Inflammatory macrophage (primary cell): Measurements from ENCODE around the gene KRT31.
A peak's percentile ranks its signal among the peaks of the same experiment; 100 is the strongest.
"Not testable (repeated sequence)": the region's sequence is repeated elsewhere in the genome, so short reads cannot be mapped to it uniquely, and the experiment has no call there.

Experiments used
- DNase-seq, 2 donors: peaks; one replicate each; pipeline ENCODE4 v3.0.0-alpha.2; 2020 to 2022

The KRT31 gene

DNA sequence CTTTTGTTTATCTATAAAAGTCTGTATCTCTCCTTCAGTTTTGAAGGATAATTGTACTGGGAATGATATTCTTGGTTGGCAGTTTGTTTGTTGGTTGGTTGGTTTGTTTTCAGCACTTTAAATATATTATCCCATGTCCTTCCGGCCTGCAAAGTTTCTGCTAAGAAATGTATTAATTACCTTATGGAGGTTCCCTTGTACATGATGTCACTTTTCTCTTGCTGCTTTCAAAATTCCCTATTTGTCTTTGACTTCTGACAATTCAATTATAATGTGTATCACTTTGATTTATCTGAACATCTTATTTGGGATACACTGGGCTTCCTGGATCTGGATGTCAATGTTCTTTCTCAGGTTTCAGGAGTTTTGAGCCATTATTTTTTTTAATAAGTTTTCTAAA is 11.2 kb downstream of the KRT31 start:
- DNase-seq: no peak

DNA sequence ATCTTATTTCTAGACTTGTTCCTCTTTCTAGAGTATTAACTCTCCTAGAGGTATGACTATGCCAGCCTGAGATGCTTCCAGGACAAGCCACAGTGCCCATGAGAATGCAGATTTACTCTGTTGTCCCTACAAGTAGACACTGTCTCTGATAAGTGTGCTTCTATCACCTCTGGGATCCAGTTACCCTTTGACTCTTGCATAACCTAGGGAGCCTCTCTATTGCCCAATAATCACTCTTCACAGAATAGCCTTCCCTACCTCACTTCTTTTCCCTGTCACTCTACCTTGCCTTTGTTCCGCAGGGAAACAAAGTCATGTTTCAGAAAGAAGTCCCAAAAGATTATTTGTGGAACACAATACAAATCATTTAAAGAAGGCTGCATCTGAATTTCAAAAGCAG is 13.7 kb downstream of the KRT31 start:
- DNase-seq: no peak

DNA sequence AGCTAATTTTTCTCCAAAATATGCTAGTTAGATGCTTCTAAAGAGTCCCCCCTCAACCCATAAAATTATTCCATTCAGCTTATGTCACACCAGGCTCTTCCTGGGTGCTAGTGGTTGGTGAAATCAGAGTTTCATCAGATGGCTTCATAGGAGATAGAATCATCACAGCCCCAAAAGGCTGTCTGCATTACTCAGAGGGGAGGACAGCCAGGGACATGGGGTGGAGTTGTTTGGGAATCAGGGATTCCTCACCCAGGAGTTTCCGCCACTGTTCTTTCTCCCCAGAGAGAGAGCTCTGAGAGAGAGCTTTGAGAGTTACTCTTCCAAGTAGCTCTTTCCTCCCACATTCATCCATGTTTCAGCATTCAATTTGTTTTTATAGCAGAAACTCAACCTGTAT is 15.0 kb downstream of the KRT31 start:
- no peak for DNase-seq

DNA sequence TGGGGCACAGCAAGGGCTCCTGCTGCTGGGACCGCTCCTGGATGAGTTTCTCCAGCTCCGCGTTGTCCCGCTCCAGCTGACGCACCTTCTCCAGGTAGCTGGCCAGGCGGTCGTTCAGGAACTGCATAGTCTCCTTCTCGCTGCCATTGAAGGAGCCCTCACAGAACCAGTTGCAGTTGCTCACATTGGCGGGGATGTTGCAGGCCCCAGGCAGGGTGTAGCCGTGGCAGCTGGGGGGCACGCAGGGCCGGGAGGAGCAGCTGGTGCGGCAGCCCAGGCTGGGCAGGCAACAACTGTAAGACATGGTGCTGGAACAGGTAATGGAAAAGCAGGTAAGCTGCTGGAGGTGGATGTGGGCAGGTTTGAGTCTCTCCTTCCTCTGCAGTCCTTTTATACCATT is 15.5 kb downstream of the KRT31 start, which contains the start of gene KRT34:
KRT34 (minus strand) TSS at position 364 of the 400 bp plus-strand sequence; CDS start at position 304, 60 bp downstream.
- DNase-seq: not testable (repeated sequence)

DNA sequence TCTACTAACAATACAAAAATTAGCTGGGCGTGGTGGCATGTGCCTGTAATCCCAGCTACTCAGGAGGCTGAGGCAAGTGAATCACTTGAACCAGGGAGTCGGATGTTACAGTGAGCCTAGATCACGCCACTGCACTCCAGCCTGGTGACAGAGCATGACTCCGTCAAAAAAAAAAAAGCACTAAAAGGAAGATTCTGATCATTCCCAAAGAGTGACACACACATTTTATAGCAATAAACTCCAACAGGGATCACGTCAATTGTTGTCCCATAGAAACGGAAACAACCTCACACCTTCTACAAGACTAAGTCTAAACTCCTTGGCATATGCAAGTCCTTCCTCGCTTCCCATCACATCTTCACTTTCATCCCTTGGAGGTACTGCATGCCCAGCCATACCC is 17.3 kb downstream of the KRT31 start:
- DNase-seq: not testable (repeated sequence)

DNA sequence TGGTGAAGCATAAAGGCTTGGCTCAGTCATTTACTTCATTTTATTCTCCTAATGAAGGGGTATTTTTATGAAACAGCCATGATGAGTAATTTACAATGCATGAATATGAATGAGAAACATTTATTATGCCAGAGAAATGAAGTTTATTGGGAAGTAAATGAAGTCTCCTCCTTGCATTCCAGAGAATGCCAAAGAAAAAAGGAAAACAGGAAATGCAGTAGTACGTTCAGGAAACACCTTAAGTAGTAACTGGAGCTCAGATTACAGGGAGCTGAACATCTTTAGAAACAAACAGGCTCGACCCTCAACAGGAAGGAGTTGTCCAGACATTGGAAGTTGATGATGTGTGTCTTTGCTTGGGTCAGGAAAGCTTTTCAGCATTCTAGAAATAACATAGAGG is 19.9 kb downstream of the KRT31 start:
- no peak for DNase-seq

DNA sequence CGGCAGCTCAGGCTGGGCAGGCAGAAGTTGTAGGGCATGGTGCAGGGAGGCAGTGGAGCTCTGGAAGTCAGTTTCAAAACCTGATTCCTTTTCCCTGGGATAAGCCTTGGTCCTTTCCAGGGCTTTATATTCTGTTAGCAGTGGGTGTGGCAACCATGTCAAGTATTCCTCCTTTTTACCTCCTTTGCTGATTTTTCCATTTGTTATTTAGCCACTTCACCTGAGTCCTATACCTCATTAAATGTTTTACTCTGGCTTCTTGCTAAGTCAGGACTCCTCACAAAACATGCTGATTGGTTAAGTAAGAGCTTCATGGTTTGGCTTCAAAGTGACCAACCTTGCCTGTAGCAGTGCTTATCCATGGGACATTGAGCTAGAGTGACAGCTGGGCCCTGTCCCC is 27.7 kb downstream of the KRT31 start, which contains the start of gene KRT33B:
KRT33B (minus strand) TSS at position 101 of the 400 bp plus-strand sequence; CDS start at position 38, 63 bp downstream.
- DNase-seq: no peak

DNA sequence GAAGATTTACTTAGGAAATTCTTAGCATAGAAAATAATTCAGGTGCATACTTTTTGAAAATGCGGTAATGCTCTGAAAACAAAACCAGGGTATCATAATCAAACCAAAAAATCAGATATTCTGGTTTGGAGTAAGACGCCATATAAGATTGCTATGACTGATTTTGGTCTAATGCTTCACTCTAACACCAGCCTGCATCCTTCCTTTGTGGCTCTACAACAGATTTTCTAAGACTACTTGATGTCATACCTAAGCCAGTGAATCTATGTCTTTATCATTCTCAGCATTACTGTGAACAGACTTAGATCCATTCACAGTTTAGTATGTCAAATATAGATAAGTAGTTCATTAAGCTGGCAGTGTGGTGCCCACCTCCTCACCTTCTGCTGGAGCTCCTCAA is 28.4 kb downstream of the KRT31 start:
- no peak for DNase-seq

DNA sequence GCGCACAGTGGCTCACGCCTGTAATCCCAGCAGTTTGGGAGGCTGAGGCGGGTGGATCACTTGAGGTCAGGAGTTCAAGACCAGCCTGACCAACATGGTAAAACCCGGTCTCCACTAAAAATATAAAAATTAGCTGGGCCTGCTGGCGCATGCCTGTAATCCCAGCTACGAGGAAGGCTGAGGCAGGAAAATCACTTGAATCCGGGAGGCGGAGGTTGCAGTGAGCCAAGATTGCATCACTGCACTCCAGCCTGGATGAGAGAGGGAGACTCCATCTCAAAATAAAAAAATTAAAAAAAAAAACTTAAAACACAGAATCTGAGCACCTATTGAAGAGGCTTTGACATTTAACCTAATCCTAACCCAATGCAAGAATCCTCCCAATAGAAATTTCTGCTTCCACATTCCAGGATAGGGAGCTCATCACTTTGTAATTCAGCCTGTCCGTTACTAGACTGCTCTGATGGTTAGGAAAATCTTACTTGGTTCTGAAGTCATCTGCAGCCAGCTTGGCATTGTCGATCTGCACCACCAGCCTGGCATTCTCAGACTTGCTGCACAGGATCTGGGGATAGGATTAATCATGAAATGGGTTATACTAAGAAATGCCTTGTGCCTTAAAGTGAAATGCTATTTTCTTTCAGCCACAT is 29.9 kb downstream of the KRT31 start:
- DNase-seq: no peak

DNA sequence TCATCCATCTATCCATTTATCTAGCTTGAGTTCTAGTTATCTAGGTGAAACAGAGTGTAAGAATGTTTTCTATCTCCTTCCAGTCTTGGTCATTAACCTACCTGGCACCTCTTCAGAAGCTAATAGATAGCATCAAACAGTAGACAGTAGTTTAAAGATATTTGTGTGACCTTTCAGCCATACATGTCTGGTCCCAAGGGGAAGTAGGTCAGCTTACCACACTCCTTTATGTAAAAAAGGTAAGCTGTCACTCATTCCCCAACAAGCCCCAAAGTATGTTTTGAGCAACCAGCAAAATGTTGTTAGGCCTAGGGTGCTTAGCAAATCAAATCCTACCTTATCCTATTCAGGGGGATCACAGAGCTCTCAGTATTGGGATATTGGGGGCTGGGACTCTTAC is 31.3 kb downstream of the KRT31 start:
- DNase-seq: no peak

DNA sequence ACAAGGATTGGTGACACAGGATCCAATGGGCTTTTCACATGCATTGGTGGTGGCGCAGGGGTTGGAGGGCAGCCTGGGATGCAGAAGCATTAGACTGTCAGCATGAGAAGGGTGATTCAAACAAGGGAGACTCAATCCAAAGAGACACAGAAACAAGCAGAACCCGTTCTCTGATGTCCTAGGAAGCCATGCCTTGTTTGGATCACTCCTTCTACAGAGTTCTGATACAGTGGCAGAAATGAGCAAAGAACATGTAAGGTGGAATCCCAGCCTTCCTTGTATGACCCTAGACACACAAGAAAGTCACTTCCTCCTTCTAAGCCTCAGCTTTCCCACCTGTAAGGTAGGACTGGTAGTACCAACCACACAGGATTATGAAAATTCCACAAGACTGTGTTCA is 33.5 kb downstream of the KRT31 start:
- no peak for DNase-seq

DNA sequence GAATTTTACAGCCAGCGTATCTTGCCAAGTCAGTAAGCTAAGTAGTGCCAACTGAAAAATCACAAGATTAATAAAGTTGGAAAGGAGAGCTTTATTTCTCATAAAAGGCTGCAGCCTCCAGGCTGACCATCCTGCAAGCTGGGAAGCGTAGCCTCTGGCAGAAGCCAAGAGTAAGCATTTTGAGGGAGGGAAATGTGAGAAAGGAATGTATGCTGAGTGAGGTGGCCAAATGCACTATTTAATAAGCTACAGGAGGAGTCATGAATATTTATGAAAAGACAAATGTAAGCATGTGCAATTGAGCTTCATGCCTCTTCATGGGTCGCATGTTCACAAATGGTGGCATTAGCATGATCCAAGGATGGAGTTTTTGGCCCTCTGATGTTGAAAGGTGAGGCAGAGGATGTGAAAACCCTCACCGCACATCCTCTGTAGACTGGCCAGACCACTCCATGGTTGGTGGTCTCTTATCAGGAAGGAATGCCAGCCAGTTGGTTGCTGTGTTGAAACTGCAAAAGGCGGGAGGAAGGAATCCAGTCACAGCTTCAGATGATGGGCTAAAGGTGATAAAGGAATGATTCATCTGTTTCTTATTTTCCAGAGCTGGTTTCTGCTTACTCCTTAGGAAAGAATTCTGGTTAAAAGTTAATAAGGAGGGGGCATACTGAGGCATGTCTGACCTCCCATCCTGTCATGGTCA is 37.0 kb downstream of the KRT31 start:
- DNase-seq: no peak

DNA sequence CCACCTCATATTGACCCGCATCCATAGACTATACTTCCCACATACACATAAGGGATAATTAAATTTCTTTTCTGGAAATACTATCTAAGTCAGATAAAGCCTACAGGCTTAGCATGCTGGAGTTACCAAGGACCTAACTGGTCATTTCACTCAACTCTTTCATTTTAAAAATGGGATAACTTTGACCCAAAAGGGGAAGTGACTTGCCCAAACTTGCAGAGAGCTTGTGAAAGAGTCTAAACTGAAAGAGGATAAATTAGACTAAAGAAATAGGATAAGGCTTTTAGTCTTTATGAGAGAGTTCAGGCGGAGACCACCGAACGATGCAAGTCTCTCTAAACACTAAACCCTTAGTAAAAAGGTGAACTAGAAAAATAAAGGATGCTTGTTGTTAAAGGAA is 42.9 kb downstream of the KRT31 start:
- DNase-seq: peak; percentile 42 to 47

DNA sequence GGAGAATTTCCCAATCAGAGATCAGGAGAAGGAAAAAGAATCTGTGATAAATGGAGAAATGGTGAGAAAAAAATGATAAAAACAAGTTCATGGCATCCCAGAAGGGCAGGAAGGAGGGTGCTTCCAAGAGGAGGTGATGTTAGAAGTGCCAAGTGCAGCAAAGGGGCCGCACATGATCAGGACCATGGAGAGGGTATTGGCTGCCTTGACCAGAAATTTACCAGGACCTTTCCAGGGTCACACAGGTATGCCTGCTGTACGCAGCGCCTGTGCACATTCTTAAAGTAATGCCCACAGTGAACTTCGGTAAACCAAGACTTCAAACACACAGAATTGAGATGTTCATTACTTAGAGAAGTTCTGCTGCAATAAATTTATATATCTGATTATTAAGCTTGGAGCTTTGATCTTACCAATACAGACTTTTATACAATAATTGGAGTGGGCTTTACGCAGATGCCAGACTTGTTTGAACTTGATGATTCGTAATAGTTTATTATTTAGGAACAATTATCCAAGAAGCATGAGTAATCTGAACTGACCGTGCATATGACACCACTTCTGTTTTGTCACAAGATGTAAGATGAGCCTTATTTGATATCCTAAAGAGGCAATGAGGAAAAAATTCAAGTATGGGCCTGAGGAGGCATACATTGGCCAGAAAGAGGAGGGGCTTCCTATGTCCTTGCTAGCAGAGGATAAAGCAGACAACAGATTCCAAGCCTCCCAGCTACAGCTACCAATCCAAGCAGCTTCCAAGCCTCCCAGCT is 44.6 kb downstream of the KRT31 start:
- no peak for DNase-seq

DNA sequence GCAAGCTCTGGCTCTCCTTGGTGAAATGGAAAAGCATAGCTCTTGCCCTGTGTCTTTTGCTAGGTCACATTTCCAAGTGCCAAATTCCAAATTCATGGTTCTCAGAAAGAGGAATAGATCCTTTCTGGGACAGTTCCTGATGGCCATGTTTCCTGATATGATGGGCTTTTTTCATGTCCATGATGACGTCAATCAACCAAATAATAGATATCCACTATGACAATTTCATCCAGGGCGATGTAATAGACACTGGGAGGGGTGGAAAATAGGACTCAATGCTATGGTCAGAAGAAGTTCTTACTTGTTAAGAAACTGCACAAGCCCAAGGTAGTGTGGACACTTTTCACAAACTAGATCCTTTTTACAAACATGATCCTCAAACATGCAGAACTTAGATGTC is 46.2 kb downstream of the KRT31 start:
- no peak for DNase-seq

DNA sequence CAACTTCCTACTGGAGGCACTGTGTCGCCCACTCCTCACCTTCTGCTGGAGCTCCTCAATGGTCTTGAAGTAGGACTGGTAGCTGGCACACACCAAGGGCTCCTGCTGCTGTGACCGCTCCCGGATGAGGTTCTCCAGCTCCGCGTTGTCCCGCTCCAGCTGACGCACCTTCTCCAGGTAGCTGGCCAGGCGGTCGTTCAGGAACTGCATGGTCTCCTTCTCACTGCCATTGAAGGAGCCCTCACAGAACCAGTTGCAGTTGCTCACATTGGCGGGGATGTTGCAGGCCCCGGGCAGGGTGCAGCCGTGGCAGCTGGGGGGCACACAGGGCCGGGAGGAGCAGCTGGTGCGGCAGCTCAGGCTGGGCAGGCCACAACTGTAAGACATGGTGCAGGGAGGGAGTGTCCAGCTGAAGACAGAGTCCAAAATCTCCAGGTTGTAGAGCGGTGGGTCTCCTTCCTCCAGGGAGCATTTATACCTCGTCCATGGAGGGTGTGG is 47.0 kb downstream of the KRT31 start, which contains the start of gene KRT33A:
KRT33A (minus strand) TSS at position 448 of the 498 bp plus-strand sequence; CDS start at position 387, 61 bp downstream.
- DNase-seq: not testable (repeated sequence)

DNA sequence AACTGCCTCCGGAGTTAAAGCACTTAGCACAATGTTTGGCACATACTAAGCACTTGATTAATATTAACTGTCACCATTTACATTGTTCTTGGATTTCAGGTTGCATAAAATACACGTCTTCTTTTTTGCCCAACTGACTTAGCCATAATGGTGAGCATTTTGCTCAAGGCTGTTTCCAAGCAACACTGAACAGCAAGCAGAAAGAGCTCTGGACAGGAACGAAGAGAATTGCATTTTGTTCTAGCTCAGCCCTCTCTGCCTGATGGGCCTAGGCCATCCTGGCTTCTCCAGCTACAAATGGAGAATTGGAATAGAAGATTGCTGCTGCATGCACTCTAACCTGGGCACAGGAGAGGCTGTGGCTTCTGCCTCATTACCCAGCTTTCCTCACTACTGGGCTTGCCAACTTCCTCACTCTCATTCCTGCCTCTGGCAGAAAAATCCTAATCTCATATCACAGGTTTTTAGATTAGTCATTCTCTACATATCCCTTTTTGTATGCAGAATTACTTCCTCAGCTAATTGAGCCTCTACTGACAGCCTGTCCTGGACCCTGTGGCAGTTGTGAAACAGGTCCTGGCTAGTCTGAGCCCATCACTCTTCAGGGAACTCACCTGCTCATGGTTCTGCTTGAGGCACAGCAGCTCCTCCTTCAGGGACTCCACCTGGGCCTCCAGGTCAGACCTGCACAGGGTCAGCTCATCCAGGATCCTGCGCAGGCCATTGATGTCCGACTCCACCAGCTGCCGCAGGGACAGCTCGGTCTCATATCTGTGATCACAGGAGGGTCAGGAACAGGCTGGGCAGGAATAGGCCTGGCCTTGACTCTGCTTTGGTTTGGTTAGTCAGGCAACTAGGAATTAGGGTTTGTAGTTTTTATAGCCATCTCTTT is 49.3 kb downstream of the KRT31 start:
- no peak for DNase-seq

DNA sequence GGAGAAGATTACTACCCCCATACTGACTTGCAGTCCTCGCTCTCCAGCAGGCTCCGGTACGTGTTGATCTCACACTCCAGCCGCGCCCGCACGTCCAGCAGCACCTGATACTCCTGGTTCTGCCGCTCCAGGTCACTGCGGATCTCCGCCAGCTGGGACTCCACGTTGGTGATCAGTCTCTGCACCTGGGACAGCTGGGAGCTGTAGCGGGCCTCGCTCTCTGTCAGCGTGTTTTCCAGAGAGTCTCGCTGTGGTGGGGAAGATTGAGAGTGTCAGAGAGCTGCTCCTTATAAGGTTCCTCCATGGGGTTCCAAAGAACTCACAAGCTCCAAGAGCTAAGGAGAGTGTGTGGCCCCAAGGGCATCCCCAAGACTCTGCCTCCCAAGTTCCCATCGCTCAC is 51.0 kb downstream of the KRT31 start:
- not testable (repeated sequence) for DNase-seq

DNA sequence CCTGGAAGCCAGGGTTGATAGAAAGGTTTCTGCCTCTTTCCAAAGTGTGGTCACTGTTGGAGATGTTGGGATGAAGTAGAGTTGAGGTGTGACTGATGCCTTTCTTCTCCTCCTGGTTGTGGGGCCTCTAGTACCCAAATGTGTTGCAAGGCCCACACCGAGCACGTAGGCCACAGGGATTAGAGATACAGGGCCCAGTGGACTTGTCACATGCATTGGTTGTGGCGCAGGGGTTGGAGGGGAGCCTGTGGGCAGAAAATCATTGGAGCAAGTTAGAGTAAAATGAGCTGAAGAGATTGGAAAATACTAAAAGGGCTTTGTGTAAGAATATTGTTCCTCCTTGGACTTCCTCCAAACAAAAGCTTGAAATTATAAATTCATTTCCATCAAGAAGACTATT is 51.4 kb downstream of the KRT31 start:
- DNase-seq: no peak
